ENCODE data around the gene CD300H.

DNA sequence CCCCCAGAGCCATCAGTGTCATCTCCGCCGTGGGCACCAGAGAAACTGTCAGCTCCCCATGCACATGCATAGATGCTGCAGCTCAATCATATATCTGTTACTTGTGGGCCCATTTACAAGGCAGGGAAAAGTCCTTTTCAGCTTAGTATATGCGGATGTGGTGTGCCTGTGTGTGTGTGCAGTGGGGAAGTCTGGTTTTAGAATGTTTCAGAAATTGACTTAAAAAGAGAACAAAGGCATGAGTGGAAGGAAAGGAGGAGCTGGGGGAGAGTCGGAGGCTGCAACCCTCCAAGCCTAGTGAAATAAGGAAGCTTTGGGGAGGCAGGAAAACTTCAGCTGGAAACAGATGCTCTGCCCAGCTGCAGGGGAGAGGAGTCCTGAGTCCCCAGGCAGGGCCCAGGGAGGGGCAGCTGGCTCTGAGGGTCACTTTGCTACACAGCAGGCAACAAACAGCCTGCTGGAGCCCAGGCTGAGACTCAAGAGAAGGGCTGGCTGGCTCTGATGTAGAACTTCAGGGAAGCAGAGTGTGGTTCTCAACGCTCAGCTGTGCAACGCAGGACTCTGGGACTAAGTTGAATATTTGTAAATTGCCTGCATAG is 35.8 kb upstream of the CD300H start:
- TF ChIP-seq, protein P1, sequence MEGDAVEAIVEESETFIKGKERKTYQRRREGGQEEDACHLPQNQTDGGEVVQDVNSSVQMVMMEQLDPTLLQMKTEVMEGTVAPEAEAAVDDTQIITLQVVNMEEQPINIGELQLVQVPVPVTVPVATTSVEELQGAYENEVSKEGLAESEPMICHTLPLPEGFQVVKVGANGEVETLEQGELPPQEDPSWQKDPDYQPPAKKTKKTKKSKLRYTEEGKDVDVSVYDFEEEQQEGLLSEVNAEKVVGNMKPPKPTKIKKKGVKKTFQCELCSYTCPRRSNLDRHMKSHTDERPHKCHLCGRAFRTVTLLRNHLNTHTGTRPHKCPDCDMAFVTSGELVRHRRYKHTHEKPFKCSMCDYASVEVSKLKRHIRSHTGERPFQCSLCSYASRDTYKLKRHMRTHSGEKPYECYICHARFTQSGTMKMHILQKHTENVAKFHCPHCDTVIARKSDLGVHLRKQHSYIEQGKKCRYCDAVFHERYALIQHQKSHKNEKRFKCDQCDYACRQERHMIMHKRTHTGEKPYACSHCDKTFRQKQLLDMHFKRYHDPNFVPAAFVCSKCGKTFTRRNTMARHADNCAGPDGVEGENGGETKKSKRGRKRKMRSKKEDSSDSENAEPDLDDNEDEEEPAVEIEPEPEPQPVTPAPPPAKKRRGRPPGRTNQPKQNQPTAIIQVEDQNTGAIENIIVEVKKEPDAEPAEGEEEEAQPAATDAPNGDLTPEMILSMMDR (IDR thresholded peaks at IDR 0.05): no peak
- no peak for TF ChIP-seq POLR2A (IDR thresholded peaks at IDR 0.05)
